ENCODE measurements around the gene ETV2. TPM values are rescaled to one million over a fixed set of nuclear protein-coding genes. Genes with fewer than 3 reads are reported as not detected.

The ETV2 gene
- total RNA-seq, 1 donor from 2014 or later: 0.33 TPM

DNA sequence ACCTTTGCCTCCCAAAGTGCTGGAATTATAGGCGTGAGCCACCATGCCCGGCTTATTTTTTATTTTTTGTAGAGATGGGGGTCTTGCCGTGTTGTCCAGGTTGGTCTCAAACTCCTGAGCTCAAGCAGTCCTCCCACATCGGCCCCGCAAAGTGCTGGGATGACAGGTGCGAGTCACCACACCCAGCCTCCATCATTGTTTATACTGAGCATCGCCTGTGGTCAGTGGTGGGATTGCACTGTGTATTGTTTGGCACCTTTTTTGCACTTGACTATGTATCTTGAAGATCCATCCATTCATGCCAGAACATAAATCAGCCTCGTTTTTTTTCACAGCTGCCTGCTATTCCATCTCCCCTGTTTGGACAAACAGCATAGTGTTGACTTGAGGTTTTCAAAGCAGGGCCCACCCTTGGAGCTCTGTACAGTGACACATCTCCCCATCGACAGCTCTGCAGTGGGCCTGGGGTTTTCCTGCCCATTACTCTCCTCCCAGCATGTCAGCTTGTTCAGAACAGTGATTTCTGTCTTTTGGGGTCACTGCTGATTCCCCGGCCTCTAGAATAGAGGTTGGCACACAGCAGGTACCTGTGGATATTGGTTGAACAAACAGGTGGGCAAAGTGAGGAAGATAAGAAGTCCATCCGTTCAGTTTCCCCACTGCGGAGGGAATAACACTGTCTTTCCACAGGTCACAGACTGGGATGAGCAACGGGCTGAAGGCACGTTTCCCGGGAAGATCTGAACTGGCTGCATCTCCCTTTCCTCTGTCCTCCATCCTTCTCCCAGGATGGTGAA lies 16.6 kb downstream of the ETV2 start:
- H3K27ac ChIP-seq (replicated peaks): no peak overlapping the region
- no peaks in the 10 kb centered on the region for H3K27me3 ChIP-seq (ENCODE audit: low read depth)
- intact Hi-C loops (cut with micrococcal nuclease): no loop called here
- TF ChIP-seq, protein P1, sequence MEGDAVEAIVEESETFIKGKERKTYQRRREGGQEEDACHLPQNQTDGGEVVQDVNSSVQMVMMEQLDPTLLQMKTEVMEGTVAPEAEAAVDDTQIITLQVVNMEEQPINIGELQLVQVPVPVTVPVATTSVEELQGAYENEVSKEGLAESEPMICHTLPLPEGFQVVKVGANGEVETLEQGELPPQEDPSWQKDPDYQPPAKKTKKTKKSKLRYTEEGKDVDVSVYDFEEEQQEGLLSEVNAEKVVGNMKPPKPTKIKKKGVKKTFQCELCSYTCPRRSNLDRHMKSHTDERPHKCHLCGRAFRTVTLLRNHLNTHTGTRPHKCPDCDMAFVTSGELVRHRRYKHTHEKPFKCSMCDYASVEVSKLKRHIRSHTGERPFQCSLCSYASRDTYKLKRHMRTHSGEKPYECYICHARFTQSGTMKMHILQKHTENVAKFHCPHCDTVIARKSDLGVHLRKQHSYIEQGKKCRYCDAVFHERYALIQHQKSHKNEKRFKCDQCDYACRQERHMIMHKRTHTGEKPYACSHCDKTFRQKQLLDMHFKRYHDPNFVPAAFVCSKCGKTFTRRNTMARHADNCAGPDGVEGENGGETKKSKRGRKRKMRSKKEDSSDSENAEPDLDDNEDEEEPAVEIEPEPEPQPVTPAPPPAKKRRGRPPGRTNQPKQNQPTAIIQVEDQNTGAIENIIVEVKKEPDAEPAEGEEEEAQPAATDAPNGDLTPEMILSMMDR (IDR thresholded peaks at IDR 0.05; ENCODE audit: borderline replicate concordance): no peak
- no peaks in the 10 kb centered on the region for H3K4me1 ChIP-seq
- H3K4me3 ChIP-seq: no peak overlapping the region
- no peaks in the 10 kb centered on the region for H3K9me3 ChIP-seq (replicated peaks)
- peaks cover 89% of the 10 kb centered on the region for H3K36me3 ChIP-seq
- DNase-seq: no peak

DNA sequence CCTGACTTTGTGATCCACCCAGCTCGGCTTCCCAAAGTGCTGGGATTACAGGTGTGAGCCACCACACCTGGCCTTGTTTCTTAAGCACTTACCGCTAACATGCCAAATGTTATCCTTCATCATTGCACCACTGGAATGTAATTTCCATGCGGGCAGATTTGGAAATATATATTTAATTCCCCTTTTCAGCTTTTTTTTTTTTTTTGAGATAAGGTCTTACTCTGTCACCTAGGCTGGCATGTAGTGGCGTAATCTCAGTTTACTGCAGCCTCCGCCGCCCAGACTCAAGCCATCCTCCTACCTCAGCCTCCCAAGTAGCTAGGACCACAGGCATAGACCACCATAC lies 20.4 kb downstream of the ETV2 start:
- no peaks in the 10 kb centered on the region for H3K9me3 ChIP-seq (replicated peaks)
- TF ChIP-seq, protein P1 (IDR thresholded peaks at IDR 0.05; ENCODE audit: borderline replicate concordance): no peak
- intact Hi-C loops (cut with micrococcal nuclease): no loop called here
- H3K27ac ChIP-seq (replicated peaks): no peak overlapping the region
- DNase-seq: no peak
- no peaks in the 10 kb centered on the region for H3K4me1 ChIP-seq
- no peaks in the 10 kb centered on the region for H3K27me3 ChIP-seq (ENCODE audit: low read depth)
- peaks cover 61% of the 10 kb centered on the region for H3K36me3 ChIP-seq
- no peak overlapping the region for H3K4me3 ChIP-seq

DNA sequence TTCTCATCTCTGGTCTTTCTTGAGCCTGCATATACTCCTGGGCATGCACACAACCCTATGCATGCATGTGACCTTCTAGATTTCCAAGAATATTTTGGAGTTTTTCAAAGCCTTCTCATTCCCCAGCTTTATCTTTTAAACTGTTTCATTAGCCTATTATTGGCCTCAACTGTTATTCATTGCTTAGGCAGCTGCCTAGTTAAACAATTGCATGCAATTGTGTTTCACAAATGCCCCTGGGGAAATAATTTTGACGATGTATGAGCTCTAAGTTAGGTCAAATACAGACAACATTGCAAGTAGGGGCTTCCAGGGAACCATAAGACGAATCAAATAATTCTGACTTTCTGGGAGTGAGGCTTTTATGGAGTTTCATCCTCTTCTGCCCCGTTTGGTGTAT lies 22.4 kb downstream of the ETV2 start:
- intact Hi-C loops (cut with micrococcal nuclease): no loop called here

DNA sequence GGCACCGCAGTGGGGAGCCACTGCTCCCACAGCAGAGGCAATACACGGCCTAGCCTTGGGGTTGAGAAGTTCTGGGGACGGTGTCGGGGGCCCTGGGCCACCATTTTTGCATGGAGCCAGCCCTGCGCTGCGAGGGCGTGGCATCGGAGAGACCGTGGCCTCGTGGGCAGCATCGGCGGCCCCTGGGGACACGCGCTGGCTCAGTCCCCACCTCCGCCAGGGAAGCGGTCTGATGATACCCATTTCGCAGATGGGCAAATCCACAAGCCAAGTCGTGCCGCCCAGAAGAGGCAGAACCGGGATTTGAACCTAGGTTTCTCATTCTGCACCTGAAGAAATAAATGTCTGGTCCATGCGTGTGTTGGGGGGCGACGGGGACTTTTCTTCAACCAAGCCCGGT lies 23.6 kb downstream of the ETV2 start:
- TF ChIP-seq, protein P1 (IDR thresholded peaks at IDR 0.05; ENCODE audit: borderline replicate concordance): no peak
- no peak overlapping the region for H3K4me3 ChIP-seq
- no peaks in the 10 kb centered on the region for H3K9me3 ChIP-seq (replicated peaks)
- H3K27me3 ChIP-seq (ENCODE audit: low read depth): peaks cover 4% of the 10 kb centered on the region
- DNase-seq: no peak
- no peak overlapping the region for H3K27ac ChIP-seq (replicated peaks)
- H3K4me1 ChIP-seq: no peaks in the 10 kb centered on the region
- H3K36me3 ChIP-seq: peaks cover 29% of the 10 kb centered on the region
- intact Hi-C loops (cut with micrococcal nuclease): no loop called here

More for the DNA sequence above, 22.4 kb downstream of the ETV2 start:
- Histone ChIP-seq H3K36me3 (peaks cover 41% of the 10 kb centered on the region), H3K27ac (replicated peaks) (no peak overlapping the region), H3K27me3 (ENCODE audit: low read depth) (no peaks in the 10 kb centered on the region), H3K4me3 (no peak overlapping the region), H3K4me1 (no peaks in the 10 kb centered on the region), H3K9me3 (replicated peaks) (no peaks in the 10 kb centered on the region)
- DNase-seq: no peak
- TF ChIP-seq, protein P1 (IDR thresholded peaks at IDR 0.05; ENCODE audit: borderline replicate concordance): no peak

- peaks cover 25% of the 10 kb centered on the region for H3K36me3 ChIP-seq
These were observed 24.1 kb downstream of the ETV2 start for GRCh38 chr19:35665604-35666003.

More at GRCh38 chr19:35665604-35666003, 24.1 kb downstream of the ETV2 start:
- TF ChIP-seq, protein P1 (IDR thresholded peaks at IDR 0.05; ENCODE audit: borderline replicate concordance): no peak
- no peaks in the 10 kb centered on the region for H3K9me3 ChIP-seq (replicated peaks)
- peaks cover 4% of the 10 kb centered on the region for H3K27me3 ChIP-seq (ENCODE audit: low read depth)
- no peak overlapping the region for H3K4me3 ChIP-seq
- intact Hi-C loops (cut with micrococcal nuclease): no loop called here
- H3K27ac ChIP-seq (replicated peaks): no peak overlapping the region
- no peaks in the 10 kb centered on the region for H3K4me1 ChIP-seq
- no peak for DNase-seq

Data from left ventricle myocardium inferior (tissue), 1 donor.